RPMI7951 (cell line): ENCODE data around the gene CD151. TPM values are rescaled to one million over a fixed set of nuclear protein-coding genes. Genes with fewer than 3 reads are reported as not detected.
A peak's percentile ranks its signal among the peaks of the same experiment; 100 is the strongest.

Source experiments
- DNase-seq: peaks from one replicate; pipeline ENCODE4 v3.0.0-alpha.2; 2012; ENCODE audit warnings: low read depth
- total RNA-seq: library from RNA; depleted of rRNA; stranded (reverse); fragments of >200 nt; shearing (Covaris generic); gene quantifications from 2 replicates; pipeline ENCODE4 v1.2.3, GENCODE V29; 2014

Gene CD151
- total RNA-seq, 1 experiment from 2014 or later, result 302 TPM

GRCh38 chr11:829176-829846 lies 3.4 kb upstream of the CD151 start:
- peak; percentile 73 for DNase-seq

GRCh38 chr11:829847-830294 lies 2.9 kb upstream of the CD151 start:
- DNase-seq, result no peak

- peak; percentile 47 for DNase-seq
These were observed 2.2 kb upstream of the CD151 start for GRCh38 chr11:830295-831117.

- DNase-seq, result peak; percentile 69
These were observed 1.5 kb upstream of the CD151 start for GRCh38 chr11:831118-831864.

GRCh38 chr11:831961-832528 lies 707 bp upstream of the CD151 start:
- DNase-seq, result no peak

- DNase-seq, result peak; percentile 51
These were observed 501 bp downstream of the CD151 start for GRCh38 chr11:833114-833791.

GRCh38 chr11:833849-834311 lies 1.1 kb downstream of the CD151 start:
- no peak for DNase-seq

- peak; percentile 87 for DNase-seq
These were observed 1.9 kb downstream of the CD151 start for GRCh38 chr11:834371-835316.

- no peak for DNase-seq
These were observed 3.5 kb downstream of the CD151 start for GRCh38 chr11:836274-836673.

- no peak for DNase-seq
These were observed 3.9 kb downstream of the CD151 start for GRCh38 chr11:836700-837099.

- no peak for DNase-seq
These were observed 4.6 kb downstream of the CD151 start for GRCh38 chr11:837189-837989.

- no peak for DNase-seq
These were observed 5.2 kb downstream of the CD151 start for GRCh38 chr11:837990-838307.

- no peak for DNase-seq
These were observed 5.9 kb downstream of the CD151 start for GRCh38 chr11:838441-839279.

- no peak for DNase-seq
These were observed 6.5 kb downstream of the CD151 start for GRCh38 chr11:839280-839623.

GRCh38 chr11:839875-840617 lies 7.3 kb downstream of the CD151 start:
- no peak for DNase-seq

- DNase-seq, result no peak
These were observed 9.2 kb downstream of the CD151 start for GRCh38 chr11:841981-842369.

GRCh38 chr11:842370-843002 lies 9.7 kb downstream of the CD151 start, which contains the start of the genes POLR2L and TSPAN4:
TSS of gene POLR2L (minus strand) at chr11:842529. CDS start at chr11:842508, 21 bp downstream.
TSS of gene TSPAN4 (plus strand) at chr11:842852. CDS start at chr11:850305, 7,453 bp downstream.
- peak; percentile 84 for DNase-seq
